Naive thymus-derived CD8-positive, alpha-beta T cell (primary cell): Measurements from ENCODE around the gene ZNF425. TPM values are rescaled to one million over a fixed set of nuclear protein-coding genes. Genes with fewer than 3 reads are reported as not detected.
"Not testable (repeated sequence)": the region's sequence is repeated elsewhere in the genome, so short reads cannot be mapped to it uniquely, and the experiment has no call there.

ENCODE experiments used
- ATAC-seq, 2 donors: fragments of 150-1000 bp; cut with Tn5 transposase in 1 of 2; sonication (Bioruptor Pico), chemical (Tn5 transposase) in 1 of 2; 1 replicate in 1 of 2; 2 replicates in 1 of 2; pipeline ENCODE4 v1.10.0; 2021; ENCODE audit warnings: mild to moderate bottlenecking in 2 of 2, moderate library complexity in 2 of 2
- POLR2A ChIA-PET: fragments of 350-600 bp; sonication (Branson Sonifier 250); formaldehyde crosslinking; loops from one replicate; lab custom pipeline; 2021; ENCODE audit warnings: antibody characterized with exemption; lab: Charles Lee
- DNase-seq, 10 donors: peaks; one replicate each; pipeline versions ENCODE4 v3.0.0 to v3.0.0-alpha.2; 2020 to 2022
- H3K27ac Mint-ChIP-seq, 10 donors: one replicate each; pipeline ENCODE4 v1.8.0; 2020 to 2022; ENCODE audit warnings: mild to moderate bottlenecking in 10 of 10, mixed read lengths in 10 of 10, moderate library complexity in 4 of 10, inconsistent platforms in 1 of 10
- H3K27me3 Mint-ChIP-seq, 5 donors: one replicate each; pipeline ENCODE4 v1.8.0; 2021 to 2022; ENCODE audit warnings: mixed read lengths in 5 of 5
- H3K36me3 Mint-ChIP-seq, 3 donors: one replicate each; pipeline ENCODE4 v1.8.0; 2020 to 2022; ENCODE audit warnings: mixed read lengths in 3 of 3, mild to moderate bottlenecking in 2 of 3, inconsistent platforms in 1 of 3
- H3K4me1 Mint-ChIP-seq, 4 donors: one replicate each; pipeline ENCODE4 v1.8.0; 2021 to 2022; ENCODE audit warnings: mixed read lengths in 4 of 4
- H3K4me3 Mint-ChIP-seq, 10 donors: one replicate each; pipeline ENCODE4 v1.8.0; 2020 to 2022; ENCODE audit warnings: mild to moderate bottlenecking in 10 of 10, mixed read lengths in 10 of 10, moderate library complexity in 6 of 10, inconsistent platforms in 1 of 10
- H3K9me3 Mint-ChIP-seq, 9 donors: one replicate each; pipeline ENCODE4 v1.8.0; 2020 to 2022; ENCODE audit warnings: mixed read lengths in 9 of 9, mild to moderate bottlenecking in 3 of 9, inconsistent platforms in 1 of 9, moderate library complexity in 1 of 9
- polyA plus RNA-seq, 3 donors: library from polyadenylated mRNA; unstranded; fragments of 300-500 nt; fragmentation: Illumina TruSeq; gene quantifications; one replicate each; pipeline ENCODE4 v1.2.3, GENCODE V29; 2021
- total RNA-seq, 8 experiments: library from RNA in 2 of 8; stranded (reverse) in 2 of 8; gene quantifications; one replicate each; pipeline ENCODE4 v1.2.3 and lab custom pipeline; 2021 to 2026

Gene ZNF425
- total and polyA plus RNA-seq, 5 experiments from 2014 or later, result 0.65 to 3.8 (median 1.8) TPM

GRCh38 chr7:149147752-149148653, 21.9 kb upstream of the ZNF425 start:
- DNase-seq (peak in 9 of 10 donors; percentile 50 to 78 (median 67)), ATAC-seq (peak; percentile 56 to 59)
- Mint-ChIP-seq H3K9me3 (no peaks in the 10 kb centered on the region), H3K27me3 (no peaks in the 10 kb centered on the region), H3K36me3 (peaks cover 0 to 11% (median 0%) of the 10 kb centered on the region in 3 donors), H3K4me3 (peak overlapping the region; percentile 77 to 91 (median 84)), H3K27ac (peak overlapping the region; percentile 23 to 92 (median 80)), H3K4me1 (peaks cover 15 to 43% (median 34%) of the 10 kb centered on the region in 4 donors)
- POLR2A ChIA-PET, result interaction anchor here (0.5 to 4.8 kb wide), 17 partner anchors 9 to 625 kb away, joined by 3 to 98 read pairs (median 5); partner anchors contain the start of genes ZNF282, ZNF425 and ZNF783

- ATAC-seq, result peak; percentile 77 to 80
- no peaks in the 10 kb centered on the region for H3K27me3 Mint-ChIP-seq
- H3K27ac Mint-ChIP-seq, result peak within 1 kb of the TSS; percentile 90 to 98 (median 95)
- peaks cover 15 to 42% (median 35%) of the 10 kb centered on the region in 4 donors for H3K4me1 Mint-ChIP-seq
- DNase-seq, result peak; percentile 70 to 88 (median 83)
- H3K36me3 Mint-ChIP-seq, result peaks cover 0 to 8% (median 0%) of the 10 kb centered on the region in 3 donors
- no peaks in the 10 kb centered on the region for H3K9me3 Mint-ChIP-seq
- POLR2A ChIA-PET, result interaction anchor here (0.6 to 4.8 kb wide), 18 partner anchors 8 to 722 kb away, joined by 3 to 98 read pairs (median 5); partner anchors contain the start of genes ZNF282, ZNF425, ZNF783 and ZNF786
- H3K4me3 Mint-ChIP-seq, result peak within 1 kb of the TSS; percentile 89 to 94 (median 92)
These were observed 21.1 kb upstream of the ZNF425 start, which contains the start of gene ZNF398 for GRCh38 chr7:149147072-149147751. ZNF398 (plus strand) TSS chr7:149147453; CDS start chr7:149147743, 290 bp downstream.

- Mint-ChIP-seq H3K9me3 (no peaks in the 10 kb centered on the region), H3K27me3 (no peaks in the 10 kb centered on the region)
- POLR2A ChIA-PET, result interaction anchor here (4.8 kb wide), 1 partner anchor 19 kb away, joined by 98 read pairs; the partner anchor contains the start of gene ZNF425
These were observed 19.1 kb upstream of the ZNF425 start for GRCh38 chr7:149145031-149145845.

GRCh38 chr7:149144436-149144922, 18.4 kb upstream of the ZNF425 start:
- DNase-seq, H3K27ac Mint-ChIP-seq, POLR2A ChIA-PET, H3K27me3 Mint-ChIP-seq, H3K36me3 Mint-ChIP-seq, H3K9me3 Mint-ChIP-seq, H3K4me3 Mint-ChIP-seq, ATAC-seq: not testable (repeated sequence)
- peaks cover 7 to 26% (median 18%) of the 10 kb centered on the region in 4 donors for H3K4me1 Mint-ChIP-seq

More at GRCh38 chr7:149145031-149145845, 19.1 kb upstream of the ZNF425 start:
- DNase-seq, result no peak
- ATAC-seq, result no peak
- Mint-ChIP-seq H3K27ac (peak overlapping the region in 9 of 10 donors; percentile 36 to 89 (median 82)), H3K4me1 (peaks cover 10 to 32% (median 25%) of the 10 kb centered on the region in 4 donors), H3K4me3 (peak overlapping the region; percentile 40 to 89 (median 66)), H3K36me3 (peaks cover 0 to 3% (median 0%) of the 10 kb centered on the region in 3 donors)

- Mint-ChIP-seq H3K4me3 (no peak overlapping the region), H3K27me3 (no peaks in the 10 kb centered on the region), H3K4me1 (peaks cover 4 to 15% (median 13%) of the 10 kb centered on the region in 4 donors), H3K9me3 (no peaks in the 10 kb centered on the region), H3K27ac (no peak overlapping the region), H3K36me3 (peaks cover 0 to 2% (median 0%) of the 10 kb centered on the region in 3 donors)
- POLR2A ChIA-PET, result no interaction called here
- ATAC-seq, result no peak
- no peak for DNase-seq
These were observed 15.8 kb upstream of the ZNF425 start for GRCh38 chr7:149141893-149142292.

GRCh38 chr7:149140831-149141230, 14.7 kb upstream of the ZNF425 start:
- Mint-ChIP-seq H3K36me3 (peaks cover 0 to 2% (median 0%) of the 10 kb centered on the region in 3 donors), H3K9me3 (no peaks in the 10 kb centered on the region), H3K27ac (no peak overlapping the region), H3K4me1 (peaks cover 3 to 12% (median 8%) of the 10 kb centered on the region in 4 donors), H3K27me3 (no peaks in the 10 kb centered on the region), H3K4me3 (no peak overlapping the region)
- ATAC-seq, result no peak
- no peak for DNase-seq
- POLR2A ChIA-PET, result interaction anchor here (0.7 kb wide), 1 partner anchor 33 kb away, joined by 3 read pairs; no protein-coding TSS in a partner anchor

GRCh38 chr7:149136118-149136517, 10.0 kb upstream of the ZNF425 start:
- ATAC-seq, result no peak
- Mint-ChIP-seq H3K4me3 (no peak overlapping the region), H3K4me1 (peaks cover 0 to 2% (median 0%) of the 10 kb centered on the region in 4 donors), H3K27ac (no peak overlapping the region), H3K27me3 (no peaks in the 10 kb centered on the region), H3K36me3 (peaks cover 1 to 13% (median 12%) of the 10 kb centered on the region in 3 donors), H3K9me3 (peaks cover 0 to 6% (median under 1%) of the 10 kb centered on the region in 9 donors)
- POLR2A ChIA-PET, result no interaction called here
- DNase-seq, result no peak

- H3K4me3 Mint-ChIP-seq, result no peak overlapping the region
- H3K27ac Mint-ChIP-seq, result no peak overlapping the region
- peaks cover 0 to 15% (median 7%) of the 10 kb centered on the region in 9 donors for H3K9me3 Mint-ChIP-seq
- ATAC-seq (no peak), DNase-seq (no peak)
- POLR2A ChIA-PET, result interaction anchor here (1.9 kb wide), 1 partner anchor 14 kb away, joined by 6 read pairs; the partner anchor contains the start of gene ZNF398
- peaks cover 9 to 28% (median 20%) of the 10 kb centered on the region in 3 donors for H3K36me3 Mint-ChIP-seq
- H3K27me3 Mint-ChIP-seq, result no peaks in the 10 kb centered on the region
- peaks cover 0 to 3% (median 1%) of the 10 kb centered on the region in 4 donors for H3K4me1 Mint-ChIP-seq
These were observed 7.0 kb upstream of the ZNF425 start for GRCh38 chr7:149133028-149133710.

GRCh38 chr7:149130572-149131198, 4.6 kb upstream of the ZNF425 start:
- Mint-ChIP-seq H3K4me3 (no peak overlapping the region), H3K36me3 (peaks cover 9 to 27% (median 21%) of the 10 kb centered on the region in 3 donors)

GRCh38 chr7:149126662-149127266, 640 bp upstream of the ZNF425 start:
- Mint-ChIP-seq H3K4me1 (peaks cover 21 to 38% (median 25%) of the 10 kb centered on the region in 4 donors), H3K27ac (peak overlapping the region; percentile 92 to 100 (median 98)), H3K27me3 (no peaks in the 10 kb centered on the region), H3K9me3 (peaks cover 0 to 15% (median 7%) of the 10 kb centered on the region in 9 donors), H3K4me3 (peak overlapping the region; percentile 89 to 100 (median 99)), H3K36me3 (peaks cover 9 to 21% (median 16%) of the 10 kb centered on the region in 3 donors)
- DNase-seq (peak; percentile 27 to 72 (median 52)), ATAC-seq (peak; percentile 47 to 56)
- POLR2A ChIA-PET, result interaction anchor here (0.6 to 5.1 kb wide), 8 partner anchors 21 to 186 kb away, joined by 3 to 98 read pairs (median 6); partner anchors contain the start of genes ZNF282, ZNF398 and ZNF786

More at GRCh38 chr7:149130572-149131198, 4.6 kb upstream of the ZNF425 start:
- DNase-seq (no peak), ATAC-seq (no peak)
- H3K27me3 Mint-ChIP-seq, result no peaks in the 10 kb centered on the region
- peak overlapping the region in 2 of 10 donors; percentile 63 to 70 for H3K27ac Mint-ChIP-seq
- H3K9me3 Mint-ChIP-seq, result peaks cover 0 to 15% (median 7%) of the 10 kb centered on the region in 9 donors
- H3K4me1 Mint-ChIP-seq, result peaks cover 10 to 23% (median 13%) of the 10 kb centered on the region in 4 donors
- POLR2A ChIA-PET, result no interaction called here
